ENCODE data around the gene SEL1L3. TPM values are rescaled to one million over a fixed set of nuclear protein-coding genes. Genes with fewer than 3 reads are reported as not detected.

The SEL1L3 gene
- total and polyA plus RNA-seq, 8 donors = 4.1 to 173 (median 53.6) TPM

GRCh38 chr4:25811374-25811690 is 51.5 kb downstream of the SEL1L3 start:
- Histone ChIP-seq H3K9me3 (no peaks in the 10 kb centered on the region), H3K27ac (no peak overlapping the region), H3K4me1 (peaks cover 5 to 23% (median 11%) of the 10 kb centered on the region in 4 donors), H3K36me3 (peaks cover 10 to 64% (median 26%) of the 10 kb centered on the region in 4 donors), H3K4me3 (no peak overlapping the region), H3K27me3 (no peaks in the 10 kb centered on the region)
- intact Hi-C loops (cut with DNase I; ENCODE audit: low total_unique reads) = no loop called here
- TF ChIP-seq POLR2AphosphoS5 (IDR thresholded peaks at IDR 0.05) (no peak), EP300 (IDR thresholded peaks at IDR 0.05) (no peak), CTCF (IDR thresholded peaks at IDR 0.05) (no peak), POLR2A (IDR thresholded peaks at IDR 0.05) (no peak)
- no peak for DNase-seq
- 80 to 88% (median 84%) methylated on average over 4 of the region's 4 CpGs for WGBS, 5 donors

GRCh38 chr4:25810461-25811373 is 52.1 kb downstream of the SEL1L3 start:
- TF ChIP-seq POLR2A (IDR thresholded peaks at IDR 0.05) (no peak), EP300 (IDR thresholded peaks at IDR 0.05) (no peak), CTCF (IDR thresholded peaks at IDR 0.05) (no peak), POLR2AphosphoS5 (IDR thresholded peaks at IDR 0.05) (no peak)
- intact Hi-C loops (cut with DNase I; ENCODE audit: low total_unique reads) = no loop called here

GRCh38 chr4:25809996-25810395 is 52.8 kb downstream of the SEL1L3 start:
- H3K36me3 ChIP-seq = peaks cover 10 to 65% (median 28%) of the 10 kb centered on the region in 4 donors
- DNase-seq = no peak
- H3K9me3 ChIP-seq = no peaks in the 10 kb centered on the region
- intact Hi-C loops (cut with DNase I; ENCODE audit: low total_unique reads) = no loop called here
- H3K4me1 ChIP-seq = peaks cover 2 to 21% (median 10%) of the 10 kb centered on the region in 4 donors
- WGBS, 5 donors = 73 to 90% (median 81%) methylated on average over 2 to 4 of the region's 4 CpGs
- H3K27ac ChIP-seq = no peak overlapping the region
- H3K27me3 ChIP-seq = no peaks in the 10 kb centered on the region
- TF ChIP-seq POLR2A (IDR thresholded peaks at IDR 0.05) = no peak
- no peak for TF ChIP-seq POLR2AphosphoS5 (IDR thresholded peaks at IDR 0.05)
- TF ChIP-seq CTCF (IDR thresholded peaks at IDR 0.05) = no peak
- no peak for TF ChIP-seq EP300 (IDR thresholded peaks at IDR 0.05)
- H3K4me3 ChIP-seq = no peak overlapping the region

More at GRCh38 chr4:25810461-25811373, 52.1 kb downstream of the SEL1L3 start:
- H3K4me1 ChIP-seq = peaks cover 5 to 23% (median 11%) of the 10 kb centered on the region in 4 donors
- no peaks in the 10 kb centered on the region for H3K9me3 ChIP-seq
- DNase-seq = no peak
- H3K4me3 ChIP-seq = no peak overlapping the region
- H3K36me3 ChIP-seq = peaks cover 10 to 66% (median 28%) of the 10 kb centered on the region in 4 donors
- 92 to 95% (median 93%) methylated on average over 21 to 23 of the region's 23 CpGs for WGBS, 5 donors
- no peak overlapping the region for H3K27ac ChIP-seq
- H3K27me3 ChIP-seq = no peaks in the 10 kb centered on the region

- Histone ChIP-seq H3K4me3 (no peak overlapping the region), H3K4me1 (peaks cover 0 to 3% (median 0%) of the 10 kb centered on the region in 4 donors), H3K9me3 (no peaks in the 10 kb centered on the region), H3K27me3 (no peaks in the 10 kb centered on the region), H3K27ac (no peak overlapping the region), H3K36me3 (peaks cover 18 to 81% (median 51%) of the 10 kb centered on the region in 4 donors)
- TF ChIP-seq POLR2AphosphoS5 (IDR thresholded peaks at IDR 0.05) (no peak), CTCF (IDR thresholded peaks at IDR 0.05) (no peak), POLR2A (IDR thresholded peaks at IDR 0.05) (no peak), EP300 (IDR thresholded peaks at IDR 0.05) (no peak)
- intact Hi-C loops (cut with DNase I; ENCODE audit: low total_unique reads) = no loop called here
- DNase-seq = no peak
- 72 to 82% (median 79%) methylated on average over 8 of the region's 8 CpGs for WGBS, 5 donors
Measured at GRCh38 chr4:25807102-25807728, 55.6 kb downstream of the SEL1L3 start.

All from stomach (tissue), 9 donors.